NCI-H526 treated with DMSO at 0.1 percent for 48 hours (cell line): ENCODE results near the gene CPA2.

Experiments used
- DNase-seq: peaks from one replicate; lab custom pipeline; 2025; lab: John Stamatoyannopoulos, UW

CPA2 gene

GRCh38 chr7:130281260-130281659 lies 14.6 kb downstream of the CPA2 start:
- DNase-seq, result no peak

- no peak for DNase-seq
Observed at GRCh38 chr7:130286881-130287280, 20.2 kb downstream of the CPA2 start.

- no peak for DNase-seq
Observed at GRCh38 chr7:130288168-130288567, 21.5 kb downstream of the CPA2 start.

GRCh38 chr7:130288829-130289228 lies 22.2 kb downstream of the CPA2 start:
- no peak for DNase-seq

GRCh38 chr7:130289478-130289877 lies 22.8 kb downstream of the CPA2 start:
- no peak for DNase-seq

- DNase-seq, result no peak
Observed at GRCh38 chr7:130290745-130291144, 24.1 kb downstream of the CPA2 start.

GRCh38 chr7:130292682-130293257 lies 26.1 kb downstream of the CPA2 start, which contains the start of gene CPA4:
Gene CPA4, plus strand, starts transcription at chr7:130293161. Its CDS starts 20 bp downstream, at chr7:130293181.
- DNase-seq, result no peak

- no peak for DNase-seq
Observed at GRCh38 chr7:130293521-130293920, 26.9 kb downstream of the CPA2 start.

GRCh38 chr7:130294314-130294713 lies 27.7 kb downstream of the CPA2 start:
- DNase-seq, result no peak

- DNase-seq, result no peak
Observed at GRCh38 chr7:130296221-130296951, 29.7 kb downstream of the CPA2 start.

GRCh38 chr7:130297628-130298543 lies 31.2 kb downstream of the CPA2 start:
- no peak for DNase-seq

GRCh38 chr7:130298544-130299326 lies 32.1 kb downstream of the CPA2 start:
- DNase-seq, result no peak

GRCh38 chr7:130299866-130300265 lies 33.2 kb downstream of the CPA2 start:
- DNase-seq, result no peak

GRCh38 chr7:130301501-130302020 lies 34.9 kb downstream of the CPA2 start:
- DNase-seq, result no peak

- no peak for DNase-seq
Observed at GRCh38 chr7:130302649-130303048, 36.0 kb downstream of the CPA2 start.

- no peak for DNase-seq
Observed at GRCh38 chr7:130303127-130303526, 36.5 kb downstream of the CPA2 start.

- no peak for DNase-seq
Observed at GRCh38 chr7:130303551-130303950, 36.9 kb downstream of the CPA2 start.

- DNase-seq, result no peak
Observed at GRCh38 chr7:130303982-130304381, 37.3 kb downstream of the CPA2 start.

GRCh38 chr7:130304878-130305277 lies 38.2 kb downstream of the CPA2 start:
- no peak for DNase-seq

GRCh38 chr7:130305433-130306042 lies 38.9 kb downstream of the CPA2 start:
- no peak for DNase-seq

- DNase-seq, result no peak
Observed at GRCh38 chr7:130309986-130310385, 43.3 kb downstream of the CPA2 start.
